HG03521 (cell line): ENCODE data around the gene GLDC.
"Not testable (repeated sequence)": the region's sequence is repeated elsewhere in the genome, so short reads cannot be mapped to it uniquely, and the experiment has no call there.

ENCODE experiments used
- ATAC-seq: cut with Tn5 transposase; IDR thresholded peaks from one replicate; pipeline ENCODE4 v1.9.1; 2021; ENCODE audit warnings: mild to moderate bottlenecking, moderate library complexity; ENCODE audit not compliant: unreplicated experiment

The GLDC gene

DNA sequence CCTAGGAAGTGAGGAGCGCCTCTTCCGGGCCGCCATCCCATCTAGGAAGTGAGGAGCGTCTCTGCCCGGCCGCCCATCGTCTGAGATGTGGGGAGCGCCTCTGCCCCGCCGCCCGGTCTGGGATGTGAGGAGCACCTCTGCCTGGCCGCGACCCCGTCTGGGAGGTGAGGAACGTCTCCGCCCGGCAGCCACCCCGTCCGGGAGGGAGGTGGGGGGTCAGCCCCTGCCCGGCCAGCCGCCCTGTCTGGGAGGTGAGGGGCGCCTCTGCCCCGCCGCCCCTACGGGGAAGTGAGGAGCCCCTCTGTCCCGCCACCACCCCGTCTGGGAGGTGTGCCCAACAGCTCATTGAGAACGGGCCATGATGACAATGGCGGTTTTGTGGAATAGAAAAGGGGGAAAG lies 22.7 kb downstream of the GLDC start:
- ATAC-seq = not testable (repeated sequence)

GRCh38 chr9:6620796-6621195 lies 24.7 kb downstream of the GLDC start:
- ATAC-seq = no peak

DNA sequence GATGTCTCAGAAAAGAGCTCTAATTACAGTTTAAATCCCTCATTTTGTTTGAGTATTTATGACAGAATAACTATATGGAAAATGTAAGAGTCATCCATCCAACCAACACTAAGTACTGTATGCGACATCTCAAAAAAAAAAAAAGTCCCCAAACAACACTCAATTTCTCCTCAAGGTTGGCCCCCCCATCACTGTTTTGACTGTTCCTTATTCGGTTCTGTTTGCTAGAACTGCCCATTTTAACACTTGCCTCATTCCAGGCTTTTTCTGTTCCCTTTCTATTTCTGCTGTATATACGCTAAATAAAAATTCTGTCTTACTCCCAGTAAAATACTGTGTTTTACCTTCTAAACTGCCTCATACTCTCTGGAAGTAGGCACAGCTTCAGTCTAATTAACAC lies 25.2 kb downstream of the GLDC start:
- no peak for ATAC-seq

- ATAC-seq = no peak
Observed at GRCh38 chr9:6619909-6620308, 25.6 kb downstream of the GLDC start.

DNA sequence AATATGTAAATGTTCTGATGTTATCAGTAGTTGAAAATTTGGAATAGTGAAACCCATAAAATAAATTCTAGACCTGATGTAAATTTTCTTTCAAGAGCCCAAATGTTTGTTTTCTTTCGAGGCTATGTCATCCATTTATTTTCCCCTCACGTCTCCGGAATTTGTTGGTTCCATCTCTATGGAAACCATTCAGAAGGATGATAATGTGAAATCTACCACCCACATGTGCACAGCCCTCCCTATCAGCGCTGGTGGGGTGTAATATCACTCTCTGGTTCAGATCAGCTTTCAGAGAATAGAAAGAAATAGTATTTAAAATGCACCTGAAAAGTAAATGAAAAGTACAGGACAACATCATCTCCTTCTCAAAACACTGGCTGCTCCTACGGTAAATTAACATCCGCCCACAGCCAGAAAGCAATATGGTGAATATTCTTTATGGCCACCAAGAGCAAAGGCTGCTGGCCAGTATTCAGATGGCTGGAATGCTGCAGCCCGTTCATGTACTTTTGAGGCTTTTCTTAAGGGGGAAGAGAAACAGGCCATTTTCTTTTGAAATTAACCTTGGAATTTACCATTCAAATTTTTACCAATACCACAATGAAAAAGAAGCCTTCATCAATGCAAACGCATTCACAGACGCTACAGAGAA lies 28.5 kb downstream of the GLDC start:
- ATAC-seq = no peak

DNA sequence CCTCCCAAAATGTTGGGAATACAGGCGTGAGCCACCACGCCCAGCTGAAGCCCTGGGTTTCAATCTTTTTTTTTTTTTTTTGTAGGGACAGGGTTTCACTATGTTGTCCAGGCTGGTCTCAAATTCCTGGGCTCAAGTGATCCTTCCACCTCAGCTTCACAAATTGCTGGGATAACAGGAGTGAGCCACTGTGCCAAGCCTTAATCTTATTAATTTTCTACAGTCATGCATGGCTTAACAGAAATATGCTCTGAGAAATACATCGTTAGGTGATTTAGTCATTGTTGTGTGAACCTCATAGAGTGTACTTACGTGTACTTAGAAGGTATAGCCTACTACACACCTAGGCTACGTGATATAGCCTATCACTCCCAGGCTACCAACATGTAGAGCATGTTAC lies 31.0 kb downstream of the GLDC start:
- ATAC-seq = no peak

GRCh38 chr9:6611865-6612264 lies 33.7 kb downstream of the GLDC start:
- no peak for ATAC-seq

GRCh38 chr9:6610073-6610472 lies 35.5 kb downstream of the GLDC start:
- ATAC-seq = no peak

DNA sequence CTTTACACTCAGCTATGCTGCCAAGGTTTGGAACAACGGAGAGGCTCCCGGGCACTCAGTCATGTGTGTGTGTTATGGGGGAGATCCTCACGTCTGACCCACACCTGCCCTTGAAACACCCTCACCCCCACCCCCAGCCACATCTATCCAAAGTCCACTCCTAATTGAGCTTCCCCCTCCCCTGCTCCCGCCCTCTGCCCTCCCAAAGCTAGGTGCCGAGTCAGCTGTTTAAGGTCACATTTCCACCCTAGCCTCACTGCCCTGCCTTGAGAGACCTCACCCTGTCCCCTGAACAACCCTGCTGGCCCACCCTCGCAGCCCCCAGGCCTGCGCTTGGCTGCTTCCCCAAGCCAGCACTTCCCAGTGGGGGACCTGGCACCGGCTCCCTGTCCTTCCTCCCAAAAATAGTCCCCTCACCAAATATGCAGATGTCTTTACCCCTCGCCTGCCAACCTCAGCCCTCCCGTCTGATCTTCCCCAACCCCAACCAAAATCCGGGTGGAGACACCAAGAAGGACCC lies 36.0 kb downstream of the GLDC start:
- ATAC-seq = no peak

DNA sequence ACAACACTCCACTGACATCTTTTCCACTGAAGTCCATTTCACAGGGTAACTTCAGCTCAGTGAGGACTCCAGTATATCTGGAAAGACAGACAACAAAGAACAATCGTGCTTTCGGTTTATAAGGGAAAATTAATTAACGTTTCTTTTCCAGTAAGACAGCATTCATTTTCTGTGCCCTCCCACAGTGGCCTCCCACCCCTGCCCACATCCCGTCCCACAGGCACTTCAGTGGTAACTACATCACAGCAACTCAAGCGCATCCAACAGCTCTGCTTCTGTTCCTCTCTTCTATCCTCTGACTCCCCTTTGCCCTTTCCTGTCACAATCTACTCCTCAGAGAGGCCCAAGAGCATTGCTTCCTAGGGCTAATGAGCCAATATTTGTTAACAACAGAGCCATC lies 40.3 kb downstream of the GLDC start:
- ATAC-seq = no peak

DNA sequence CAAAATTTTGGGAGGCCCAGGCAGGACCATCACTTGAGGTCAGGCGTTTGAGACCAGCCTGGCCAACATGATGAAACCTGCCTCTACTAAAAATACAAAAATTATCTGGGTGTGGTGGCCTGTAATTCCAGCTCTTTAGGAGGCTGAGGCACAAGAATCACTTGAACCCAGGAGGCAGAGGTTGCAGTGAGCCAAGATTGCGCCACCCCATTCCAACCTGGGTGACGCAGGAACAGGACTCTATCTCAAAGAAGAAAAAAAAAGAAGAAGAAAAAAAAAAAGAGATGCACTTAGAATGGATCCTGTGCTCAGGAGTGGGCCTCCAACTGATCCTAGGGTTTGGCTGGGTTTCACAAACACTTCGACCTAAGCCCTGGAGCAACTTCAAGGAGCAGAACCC lies 45.1 kb downstream of the GLDC start:
- ATAC-seq = no peak

DNA sequence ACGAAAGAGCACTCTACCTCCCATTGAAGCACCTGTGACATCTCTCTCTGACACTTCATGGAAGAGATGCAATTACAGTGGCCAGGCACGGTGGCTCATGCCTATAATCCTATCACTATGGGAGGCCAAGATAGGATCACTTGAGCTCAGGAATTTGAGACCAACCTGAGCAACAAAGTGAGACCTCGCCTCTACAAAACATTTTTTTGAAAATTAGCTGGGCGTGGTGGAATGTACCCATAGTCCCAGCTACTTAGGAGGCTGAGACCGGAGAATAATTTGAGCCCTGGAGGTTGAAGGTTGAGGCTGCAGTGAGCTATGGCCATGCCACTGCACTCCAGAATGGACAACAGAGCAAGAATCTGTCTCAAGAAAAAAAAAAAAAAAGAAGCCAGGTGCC lies 45.5 kb downstream of the GLDC start:
- ATAC-seq = no peak

DNA sequence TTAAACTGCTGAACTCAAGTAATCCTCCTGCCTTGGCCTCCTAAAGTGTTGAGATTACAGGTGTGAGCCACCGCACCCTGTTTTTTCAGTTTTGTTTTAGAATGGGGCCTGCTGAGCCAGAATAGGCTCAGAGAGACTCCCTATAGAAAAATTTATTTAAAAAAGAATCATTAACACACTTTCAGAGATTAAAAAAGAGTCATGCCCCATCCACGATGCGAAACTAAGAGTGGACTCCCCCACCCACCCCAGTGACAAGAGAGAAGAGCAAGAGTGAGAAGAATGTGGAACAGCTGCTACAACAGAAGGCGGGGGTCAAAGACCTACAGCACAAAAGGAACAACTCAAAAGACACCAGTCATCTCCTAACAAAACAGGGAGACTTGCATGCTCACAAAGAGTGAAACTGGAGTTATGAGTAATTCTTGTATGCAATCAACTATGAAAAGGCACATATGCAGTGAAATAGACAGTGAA lies 47.2 kb downstream of the GLDC start:
- peak; percentile 95 for ATAC-seq

GRCh38 chr9:6592791-6593190 lies 52.7 kb downstream of the GLDC start:
- ATAC-seq = no peak

DNA sequence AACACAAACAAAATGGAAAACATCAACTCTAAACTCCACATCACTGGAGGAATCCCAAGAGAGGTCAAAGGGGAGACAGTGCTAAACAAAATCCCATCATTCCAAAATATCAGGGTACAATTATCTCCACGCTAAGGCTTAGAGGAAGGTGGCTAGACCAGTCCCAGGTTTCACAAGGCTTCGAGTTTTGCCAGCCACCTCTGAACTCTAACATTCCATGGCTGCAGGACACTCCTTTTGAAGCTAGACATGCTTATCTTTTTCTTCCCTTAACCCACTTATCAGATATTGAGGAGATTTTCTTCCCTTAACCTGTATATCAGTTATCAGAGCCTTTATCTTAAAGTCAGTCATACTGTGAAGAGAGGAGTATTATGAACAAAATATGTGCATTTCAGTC lies 53.3 kb downstream of the GLDC start:
- no peak for ATAC-seq

DNA sequence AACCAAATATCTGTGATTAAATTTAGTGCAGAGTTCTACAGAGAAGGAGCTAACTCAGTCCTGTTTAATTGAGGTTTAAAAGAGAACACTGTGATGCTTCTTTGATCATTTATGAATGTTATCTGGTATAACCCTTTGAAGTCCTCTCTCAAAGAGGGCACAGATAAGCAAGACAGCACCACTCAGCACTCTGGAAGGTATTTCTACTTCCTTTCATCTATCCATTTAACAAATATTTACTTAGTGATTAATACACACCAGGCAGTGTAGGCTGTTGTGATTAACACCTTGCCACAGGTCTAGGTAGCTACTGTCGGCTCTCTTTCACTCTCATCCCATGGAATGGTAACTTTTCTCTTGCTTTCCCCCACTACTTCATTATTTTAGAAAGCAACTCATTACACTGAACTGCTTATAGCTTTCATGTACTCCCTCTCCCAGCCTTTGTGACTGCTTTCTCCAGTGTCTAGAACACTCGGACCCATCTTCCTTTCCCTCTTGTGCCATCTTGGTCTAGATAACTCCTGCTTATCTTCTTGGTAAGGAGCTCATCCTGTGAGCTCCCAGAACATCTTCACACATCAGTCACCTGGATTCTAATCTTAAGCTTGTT lies 54.7 kb downstream of the GLDC start:
- no peak for ATAC-seq

GRCh38 chr9:6590334-6590733 lies 55.2 kb downstream of the GLDC start:
- no peak for ATAC-seq

- ATAC-seq = no peak
Observed at GRCh38 chr9:6584881-6585597, 60.5 kb downstream of the GLDC start.

- no peak for ATAC-seq
Observed at GRCh38 chr9:6581253-6581652, 64.3 kb downstream of the GLDC start.

DNA sequence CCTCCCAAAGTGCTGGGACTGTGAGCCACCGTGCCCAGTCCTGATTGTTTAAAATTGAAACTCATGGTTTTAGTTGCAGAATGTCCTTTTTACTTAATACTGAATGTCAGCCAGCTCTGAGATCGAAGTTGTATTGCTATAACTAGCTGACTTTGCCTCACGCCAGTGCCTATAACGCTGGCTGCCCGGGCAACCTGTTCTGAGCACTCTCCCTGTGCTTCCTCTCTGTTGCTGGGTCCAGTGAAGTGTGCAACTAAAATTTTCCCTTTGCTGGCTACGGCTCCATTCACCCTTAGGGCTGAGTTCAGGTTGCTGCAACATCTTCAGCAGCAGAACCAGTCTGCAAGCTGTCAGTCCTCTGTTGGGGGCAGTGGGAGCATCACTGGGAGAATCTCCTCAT lies 65.9 kb downstream of the GLDC start:
- ATAC-seq = no peak

- ATAC-seq = no peak
Observed at GRCh38 chr9:6576987-6577386, 68.5 kb downstream of the GLDC start.
